ENCODE results near the gene HDHD2.

The HDHD2 gene

DNA sequence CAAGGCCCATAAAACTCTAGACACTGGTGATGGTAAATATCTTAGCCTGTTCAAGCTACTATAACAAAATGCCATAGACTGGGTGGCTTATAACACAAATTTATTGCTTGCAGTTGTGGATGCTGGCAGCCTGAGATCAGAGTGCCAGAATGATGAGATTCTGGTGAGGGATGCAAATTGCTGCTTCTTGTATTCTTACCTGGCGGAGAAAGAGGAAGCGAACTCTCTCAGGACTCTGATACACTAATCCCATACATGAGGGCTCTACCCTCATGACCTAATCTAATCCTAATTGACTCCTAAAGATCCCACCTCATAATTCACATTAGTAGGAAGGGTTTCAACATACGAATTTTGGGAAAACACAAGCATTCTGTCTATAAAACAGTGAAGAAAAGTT lies 30.5 kb upstream of the HDHD2 start:
- TF ChIP-seq, protein P1, sequence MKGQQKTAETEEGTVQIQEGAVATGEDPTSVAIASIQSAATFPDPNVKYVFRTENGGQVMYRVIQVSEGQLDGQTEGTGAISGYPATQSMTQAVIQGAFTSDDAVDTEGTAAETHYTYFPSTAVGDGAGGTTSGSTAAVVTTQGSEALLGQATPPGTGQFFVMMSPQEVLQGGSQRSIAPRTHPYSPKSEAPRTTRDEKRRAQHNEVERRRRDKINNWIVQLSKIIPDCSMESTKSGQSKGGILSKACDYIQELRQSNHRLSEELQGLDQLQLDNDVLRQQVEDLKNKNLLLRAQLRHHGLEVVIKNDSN (IDR thresholded peaks at IDR 0.05): no peak
- TF ChIP-seq EGR1 (IDR thresholded peaks at IDR 0.05): no peak
- TF ChIP-seq YY1 (IDR thresholded peaks at IDR 0.05; ENCODE audit: low read depth): no peak
- no peak for TF ChIP-seq NFIC (IDR thresholded peaks at IDR 0.05)
- TF ChIP-seq TEAD4 (IDR thresholded peaks at IDR 0.05): no peak
- TF ChIP-seq, protein P2, sequence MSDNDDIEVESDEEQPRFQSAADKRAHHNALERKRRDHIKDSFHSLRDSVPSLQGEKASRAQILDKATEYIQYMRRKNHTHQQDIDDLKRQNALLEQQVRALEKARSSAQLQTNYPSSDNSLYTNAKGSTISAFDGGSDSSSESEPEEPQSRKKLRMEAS (IDR thresholded peaks at IDR 0.05): no peak
- no peak for TF ChIP-seq EP300 (IDR thresholded peaks at IDR 0.05; ENCODE audit: borderline replicate concordance)

DNA sequence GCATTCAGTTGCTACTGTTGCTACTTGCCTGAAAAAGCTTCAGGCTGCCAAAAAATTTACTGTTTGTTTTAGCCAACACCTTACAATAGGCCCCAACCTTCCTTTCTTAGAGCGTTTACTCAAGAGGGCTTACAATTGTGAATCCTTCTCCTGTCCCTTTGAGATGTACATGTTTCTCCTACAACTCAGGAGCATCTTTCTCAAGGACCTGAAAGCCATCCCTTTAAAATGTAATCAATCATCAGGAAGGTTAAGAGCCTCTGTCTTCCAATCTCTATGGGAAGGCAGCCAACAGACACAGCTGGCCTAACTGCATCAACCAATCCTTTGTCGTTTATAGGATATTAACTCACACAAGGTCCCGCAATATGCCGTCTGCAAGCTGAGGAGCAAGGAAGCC lies 29.2 kb upstream of the HDHD2 start:
- TF ChIP-seq TEAD4 (IDR thresholded peaks at IDR 0.05) (no peak), CREB1 (IDR thresholded peaks at IDR 0.05; ENCODE audit: low read depth) (no peak), EGR1 (IDR thresholded peaks at IDR 0.05) (no peak), TAF1 (IDR thresholded peaks at IDR 0.05; ENCODE audit: low read depth) (no peak), CEBPB (IDR thresholded peaks at IDR 0.05) (no peak), NFIC (IDR thresholded peaks at IDR 0.05) (no peak), FOXM1 (IDR thresholded peaks at IDR 0.05; ENCODE audit: borderline replicate concordance, low read depth) (no peak), RAD21 (IDR thresholded peaks at IDR 0.05; ENCODE audit: low read depth) (no peak), YY1 (IDR thresholded peaks at IDR 0.05; ENCODE audit: low read depth) (no peak), ZBTB7A (IDR thresholded peaks at IDR 0.05; ENCODE audit: low read depth) (no peak), TCF12 (IDR thresholded peaks at IDR 0.05; ENCODE audit: low read depth) (no peak), EP300 (IDR thresholded peaks at IDR 0.05; ENCODE audit: borderline replicate concordance) (no peak)
- TF ChIP-seq, protein P1 (IDR thresholded peaks at IDR 0.05): no peak
- TF ChIP-seq, protein P3, sequence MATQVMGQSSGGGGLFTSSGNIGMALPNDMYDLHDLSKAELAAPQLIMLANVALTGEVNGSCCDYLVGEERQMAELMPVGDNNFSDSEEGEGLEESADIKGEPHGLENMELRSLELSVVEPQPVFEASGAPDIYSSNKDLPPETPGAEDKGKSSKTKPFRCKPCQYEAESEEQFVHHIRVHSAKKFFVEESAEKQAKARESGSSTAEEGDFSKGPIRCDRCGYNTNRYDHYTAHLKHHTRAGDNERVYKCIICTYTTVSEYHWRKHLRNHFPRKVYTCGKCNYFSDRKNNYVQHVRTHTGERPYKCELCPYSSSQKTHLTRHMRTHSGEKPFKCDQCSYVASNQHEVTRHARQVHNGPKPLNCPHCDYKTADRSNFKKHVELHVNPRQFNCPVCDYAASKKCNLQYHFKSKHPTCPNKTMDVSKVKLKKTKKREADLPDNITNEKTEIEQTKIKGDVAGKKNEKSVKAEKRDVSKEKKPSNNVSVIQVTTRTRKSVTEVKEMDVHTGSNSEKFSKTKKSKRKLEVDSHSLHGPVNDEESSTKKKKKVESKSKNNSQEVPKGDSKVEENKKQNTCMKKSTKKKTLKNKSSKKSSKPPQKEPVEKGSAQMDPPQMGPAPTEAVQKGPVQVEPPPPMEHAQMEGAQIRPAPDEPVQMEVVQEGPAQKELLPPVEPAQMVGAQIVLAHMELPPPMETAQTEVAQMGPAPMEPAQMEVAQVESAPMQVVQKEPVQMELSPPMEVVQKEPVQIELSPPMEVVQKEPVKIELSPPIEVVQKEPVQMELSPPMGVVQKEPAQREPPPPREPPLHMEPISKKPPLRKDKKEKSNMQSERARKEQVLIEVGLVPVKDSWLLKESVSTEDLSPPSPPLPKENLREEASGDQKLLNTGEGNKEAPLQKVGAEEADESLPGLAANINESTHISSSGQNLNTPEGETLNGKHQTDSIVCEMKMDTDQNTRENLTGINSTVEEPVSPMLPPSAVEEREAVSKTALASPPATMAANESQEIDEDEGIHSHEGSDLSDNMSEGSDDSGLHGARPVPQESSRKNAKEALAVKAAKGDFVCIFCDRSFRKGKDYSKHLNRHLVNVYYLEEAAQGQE (IDR thresholded peaks at IDR 0.05; ENCODE audit: low read depth): no peak
- TF ChIP-seq, protein P2 (IDR thresholded peaks at IDR 0.05): no peak

DNA sequence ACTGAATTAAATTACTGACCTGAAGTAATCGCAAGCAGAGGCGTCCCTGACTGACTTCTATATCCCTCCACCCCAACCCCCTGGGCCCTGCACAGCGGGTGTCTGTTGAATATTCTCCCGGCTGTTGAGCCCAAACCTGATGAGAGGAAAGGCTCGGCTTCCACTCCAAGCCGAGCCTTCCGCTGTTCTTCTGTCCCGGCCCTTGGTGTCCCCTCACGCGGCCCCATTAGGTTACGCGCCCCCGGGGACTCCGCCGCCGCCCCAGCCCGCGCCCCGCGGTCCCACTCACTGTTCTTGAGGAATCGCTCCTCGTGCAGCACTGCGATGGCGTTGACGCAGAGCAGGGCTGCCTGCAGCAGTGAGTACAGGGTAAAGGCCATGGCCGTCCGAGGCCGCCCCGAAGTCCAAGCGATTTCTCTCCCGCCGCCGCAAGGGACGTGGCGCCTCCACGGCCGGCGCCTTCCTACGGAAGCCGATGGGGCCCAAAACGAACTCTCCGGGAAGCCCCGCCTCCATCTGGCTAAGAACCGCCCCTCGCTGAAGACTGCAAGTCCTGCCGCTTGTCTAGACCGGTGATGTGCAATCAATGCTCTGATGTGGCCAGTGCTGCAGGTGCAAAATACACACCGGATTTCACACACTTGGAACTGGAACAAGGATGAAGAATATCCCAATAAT lies 25.7 kb upstream of the HDHD2 start, which contains the start of gene IER3IP1:
Gene IER3IP1 (minus strand): TSS at position 467 of the 678 bp plus-strand sequence. CDS start 87 bp downstream, at position 380.
- TF ChIP-seq EP300 (IDR thresholded peaks at IDR 0.05; ENCODE audit: borderline replicate concordance) (no peak; the same call in 1 of the 2 replicates), YY1 (IDR thresholded peaks at IDR 0.05; ENCODE audit: low read depth) (peak; percentile 72), CREB1 (IDR thresholded peaks at IDR 0.05; ENCODE audit: low read depth) (no peak), EGR1 (IDR thresholded peaks at IDR 0.05) (no peak), ZBTB7A (IDR thresholded peaks at IDR 0.05; ENCODE audit: low read depth) (0 out of 2 replicates have a peak, but pooled peaks have one; percentile 48), TAF1 (IDR thresholded peaks at IDR 0.05; ENCODE audit: low read depth) (peak; percentile 74), TCF12 (IDR thresholded peaks at IDR 0.05; ENCODE audit: low read depth) (no peak), RAD21 (IDR thresholded peaks at IDR 0.05; ENCODE audit: low read depth) (no peak), CEBPB (IDR thresholded peaks at IDR 0.05) (no peak)
- TF ChIP-seq, protein P1 (IDR thresholded peaks at IDR 0.05): no peak
- TF ChIP-seq, protein P2 (IDR thresholded peaks at IDR 0.05): peak; percentile 79
- TF ChIP-seq, protein P3 (IDR thresholded peaks at IDR 0.05; ENCODE audit: low read depth): no peak

DNA sequence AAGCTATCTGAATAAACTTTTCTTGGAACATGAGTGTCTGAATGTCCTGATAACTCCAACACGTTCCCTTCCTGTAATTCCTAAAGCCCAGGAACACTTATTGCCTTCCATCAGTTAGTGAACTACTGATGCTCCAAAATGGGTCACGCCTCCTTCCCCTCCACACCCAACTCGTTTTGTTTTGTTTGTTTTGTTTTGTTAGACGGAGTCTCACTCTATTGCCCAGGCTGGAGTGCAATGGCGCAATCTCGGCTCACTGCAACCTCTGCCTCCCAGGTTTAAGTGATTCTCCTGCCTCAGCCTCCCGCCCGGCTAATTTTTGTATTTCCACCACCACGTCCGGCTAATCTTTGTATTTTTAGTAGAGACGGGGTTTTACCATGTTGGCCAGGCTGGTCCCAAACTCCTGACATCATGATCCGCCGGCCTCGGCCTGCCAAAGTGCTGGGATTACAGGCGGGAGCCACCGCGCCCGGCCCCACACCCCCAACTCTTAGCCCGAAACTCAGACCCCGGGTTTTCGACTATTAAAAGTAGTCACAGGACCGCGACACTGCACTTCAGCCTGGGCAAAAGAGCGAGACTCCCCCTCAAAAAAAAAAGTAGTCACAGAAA lies 25.1 kb upstream of the HDHD2 start:
- TF ChIP-seq TAF1 (IDR thresholded peaks at IDR 0.05; ENCODE audit: low read depth): no peak
- TF ChIP-seq NFIC (IDR thresholded peaks at IDR 0.05): no peak
- TF ChIP-seq EP300 (IDR thresholded peaks at IDR 0.05; ENCODE audit: borderline replicate concordance): no peak
- no peak for TF ChIP-seq YY1 (IDR thresholded peaks at IDR 0.05; ENCODE audit: low read depth)
- no peak for TF ChIP-seq ZBTB7A (IDR thresholded peaks at IDR 0.05; ENCODE audit: low read depth)
- TF ChIP-seq, protein P1 (IDR thresholded peaks at IDR 0.05): no peak
- TF ChIP-seq RAD21 (IDR thresholded peaks at IDR 0.05; ENCODE audit: low read depth): no peak
- no peak for TF ChIP-seq EGR1 (IDR thresholded peaks at IDR 0.05)
- TF ChIP-seq, protein P3 (IDR thresholded peaks at IDR 0.05; ENCODE audit: low read depth): no peak
- TF ChIP-seq TCF12 (IDR thresholded peaks at IDR 0.05; ENCODE audit: low read depth): no peak
- no peak for TF ChIP-seq CEBPB (IDR thresholded peaks at IDR 0.05)
- TF ChIP-seq CREB1 (IDR thresholded peaks at IDR 0.05; ENCODE audit: low read depth): no peak
- TF ChIP-seq TEAD4 (IDR thresholded peaks at IDR 0.05): no peak
- TF ChIP-seq, protein P2 (IDR thresholded peaks at IDR 0.05): no peak
- TF ChIP-seq FOXM1 (IDR thresholded peaks at IDR 0.05; ENCODE audit: borderline replicate concordance, low read depth): no peak
